GM10266 (cell line): Measurements from ENCODE around the gene IQCE.

Source experiments
- DNase-seq: peaks from one replicate; pipeline ENCODE4 v3.0.0; 2012; ENCODE audit errors: extremely low spot score
- TF ChIP-seq, protein P1 (sequence below): IDR thresholded peaks from 2 replicates; pipeline ENCODE4 v1.5.1; 2012; ENCODE audit warnings: mild to moderate bottlenecking, low read depth; ENCODE audit not compliant: control insufficient read depth, insufficient read depth; ENCODE audit errors: missing control alignments

The IQCE gene

DNA sequence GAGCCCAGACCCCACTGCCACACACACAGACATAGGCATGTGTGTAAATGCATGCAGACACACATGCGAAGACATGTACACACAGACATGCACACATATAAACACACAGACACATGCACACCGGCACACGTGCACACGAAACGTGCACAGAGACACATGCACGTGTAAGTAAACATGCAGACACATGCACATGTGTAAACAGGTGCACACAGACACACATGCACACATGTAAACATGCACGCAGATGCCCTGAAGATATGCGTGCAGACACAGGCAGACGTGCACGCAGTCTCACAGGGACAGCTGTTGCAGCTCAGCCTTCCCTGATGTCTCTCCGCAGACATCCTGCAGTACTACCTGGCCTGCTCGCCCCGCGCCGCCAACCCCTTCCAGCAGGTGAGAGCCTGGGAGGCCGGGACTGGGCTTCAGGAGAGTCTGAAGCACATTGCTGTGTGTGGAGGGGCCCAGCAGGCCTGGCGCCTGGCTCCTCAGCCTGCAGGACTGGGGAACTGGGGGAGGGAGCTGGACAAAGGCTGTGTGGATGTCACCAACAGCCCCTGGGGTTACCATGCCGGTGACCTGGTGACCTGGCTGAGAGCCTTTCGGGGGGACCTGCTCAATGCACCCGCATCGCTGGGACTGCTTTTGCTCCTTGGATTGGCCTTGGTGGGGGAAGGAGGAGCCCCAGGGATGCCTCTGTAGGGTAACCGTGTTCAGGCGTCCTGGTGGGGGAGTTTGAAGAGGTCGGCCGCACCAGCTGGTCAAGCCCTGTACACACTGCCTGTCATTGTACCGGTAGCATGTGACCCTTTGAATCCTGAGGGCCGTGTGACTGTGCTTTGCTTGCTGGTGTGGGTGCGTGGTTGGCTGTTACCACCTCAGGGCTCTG is 93.3 kb downstream of the IQCE start:
- TF ChIP-seq, protein P1, sequence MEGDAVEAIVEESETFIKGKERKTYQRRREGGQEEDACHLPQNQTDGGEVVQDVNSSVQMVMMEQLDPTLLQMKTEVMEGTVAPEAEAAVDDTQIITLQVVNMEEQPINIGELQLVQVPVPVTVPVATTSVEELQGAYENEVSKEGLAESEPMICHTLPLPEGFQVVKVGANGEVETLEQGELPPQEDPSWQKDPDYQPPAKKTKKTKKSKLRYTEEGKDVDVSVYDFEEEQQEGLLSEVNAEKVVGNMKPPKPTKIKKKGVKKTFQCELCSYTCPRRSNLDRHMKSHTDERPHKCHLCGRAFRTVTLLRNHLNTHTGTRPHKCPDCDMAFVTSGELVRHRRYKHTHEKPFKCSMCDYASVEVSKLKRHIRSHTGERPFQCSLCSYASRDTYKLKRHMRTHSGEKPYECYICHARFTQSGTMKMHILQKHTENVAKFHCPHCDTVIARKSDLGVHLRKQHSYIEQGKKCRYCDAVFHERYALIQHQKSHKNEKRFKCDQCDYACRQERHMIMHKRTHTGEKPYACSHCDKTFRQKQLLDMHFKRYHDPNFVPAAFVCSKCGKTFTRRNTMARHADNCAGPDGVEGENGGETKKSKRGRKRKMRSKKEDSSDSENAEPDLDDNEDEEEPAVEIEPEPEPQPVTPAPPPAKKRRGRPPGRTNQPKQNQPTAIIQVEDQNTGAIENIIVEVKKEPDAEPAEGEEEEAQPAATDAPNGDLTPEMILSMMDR = no peak
- no peak for DNase-seq

GRCh38 chr7:2652736-2653060 is 93.9 kb downstream of the IQCE start:
- TF ChIP-seq, protein P1 = no peak
- no peak for DNase-seq

GRCh38 chr7:2654059-2654458 is 95.3 kb downstream of the IQCE start:
- TF ChIP-seq, protein P1 = no peak
- no peak for DNase-seq

- no peak for DNase-seq
- TF ChIP-seq, protein P1 = no peak
These were observed 97.3 kb downstream of the IQCE start for GRCh38 chr7:2655870-2656614.

GRCh38 chr7:2657208-2657607 is 98.4 kb downstream of the IQCE start:
- TF ChIP-seq, protein P1 = no peak
- no peak for DNase-seq

GRCh38 chr7:2657920-2658671 is 99.3 kb downstream of the IQCE start:
- no peak for DNase-seq
- TF ChIP-seq, protein P1 = no peak
